ENCODE results near the gene PAM16.

Gene PAM16

GRCh38 chr16:4370570-4371356 lies 19.6 kb upstream of the PAM16 start:
- DNase-seq: no peak

DNA sequence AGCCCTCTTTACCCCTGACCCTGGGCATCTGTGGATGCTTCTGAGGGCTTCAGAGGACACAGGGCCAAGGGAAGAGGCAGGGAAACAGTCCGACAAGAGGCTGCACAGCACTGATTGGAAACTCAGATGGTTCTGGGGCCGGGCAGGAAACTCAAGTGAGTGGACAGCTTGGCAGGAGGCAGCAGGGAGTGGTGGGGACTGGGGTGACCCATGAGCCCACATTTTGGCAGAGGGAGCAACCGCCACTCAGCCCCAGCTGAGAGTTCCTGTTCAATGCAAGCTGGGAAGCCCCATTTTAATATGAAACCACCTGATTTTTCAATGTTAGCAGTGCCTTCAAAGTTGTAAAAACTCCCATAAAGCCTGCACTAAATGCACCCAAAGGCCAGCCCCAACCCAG lies 19.0 kb upstream of the PAM16 start:
- DNase-seq: no peak

DNA sequence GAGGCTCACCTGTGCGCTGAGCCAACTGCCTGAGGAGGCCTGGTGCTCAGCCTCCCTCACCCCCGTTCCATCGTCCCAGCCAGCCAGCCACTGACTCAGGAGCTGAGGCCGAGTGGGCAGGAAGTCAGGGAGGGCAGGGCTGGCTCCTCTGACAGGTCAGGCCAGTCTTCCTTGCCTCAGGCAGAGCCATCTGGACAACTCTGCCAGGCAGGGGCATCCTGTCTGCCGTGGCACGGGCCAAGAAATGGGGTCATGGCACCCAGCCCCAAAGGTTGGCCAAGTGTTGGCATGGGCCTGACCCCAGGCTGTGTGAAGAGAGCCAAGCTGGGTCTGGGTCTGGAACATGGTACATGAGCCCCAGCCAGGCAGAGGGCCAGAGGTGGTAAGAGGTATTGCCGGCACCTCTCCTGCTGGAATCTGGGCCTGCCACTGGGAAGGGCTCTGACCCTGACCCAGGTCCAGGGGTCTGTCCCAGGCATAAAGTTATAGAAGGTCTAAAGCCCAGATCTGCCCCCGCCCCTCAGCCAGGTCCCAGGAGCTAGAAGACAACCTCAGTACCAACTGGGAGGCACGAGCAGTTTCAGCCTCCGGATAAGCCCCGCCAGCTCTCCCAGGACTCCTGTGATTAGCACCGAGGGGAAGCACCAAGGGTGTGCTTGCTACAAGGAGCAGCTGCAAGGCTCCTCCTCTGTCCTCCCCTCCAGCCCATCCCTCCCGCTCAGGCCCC lies 18.0 kb upstream of the PAM16 start:
- DNase-seq: no peak

- no peak for DNase-seq
These were observed 16.3 kb upstream of the PAM16 start for GRCh38 chr16:4367393-4367856.

DNA sequence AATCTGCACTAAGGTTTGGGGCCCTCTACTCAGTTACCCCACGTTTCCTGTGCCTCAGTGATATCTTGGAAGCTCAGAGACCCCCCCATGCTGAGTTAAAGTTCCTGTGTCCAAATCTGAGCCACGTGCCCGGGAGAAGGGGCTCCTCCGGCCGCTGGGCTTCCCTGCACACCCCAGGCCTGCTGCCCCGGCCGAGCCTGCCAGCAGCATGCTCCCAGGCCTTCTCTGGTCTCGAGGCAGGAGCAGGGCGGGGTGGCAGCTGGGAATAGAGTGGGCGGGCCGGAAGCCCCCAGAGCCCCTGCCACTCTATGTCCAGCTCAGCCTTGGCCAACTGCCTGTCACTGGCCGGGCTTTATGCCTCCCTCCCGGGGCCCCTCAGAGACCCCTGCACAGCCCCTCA lies 14.9 kb upstream of the PAM16 start:
- DNase-seq: no peak

GRCh38 chr16:4365615-4366014 lies 14.5 kb upstream of the PAM16 start:
- DNase-seq: no peak

- no peak for DNase-seq
These were observed 13.9 kb upstream of the PAM16 start for GRCh38 chr16:4365014-4365406.

- DNase-seq: no peak
These were observed 13.3 kb upstream of the PAM16 start for GRCh38 chr16:4364196-4365013.

DNA sequence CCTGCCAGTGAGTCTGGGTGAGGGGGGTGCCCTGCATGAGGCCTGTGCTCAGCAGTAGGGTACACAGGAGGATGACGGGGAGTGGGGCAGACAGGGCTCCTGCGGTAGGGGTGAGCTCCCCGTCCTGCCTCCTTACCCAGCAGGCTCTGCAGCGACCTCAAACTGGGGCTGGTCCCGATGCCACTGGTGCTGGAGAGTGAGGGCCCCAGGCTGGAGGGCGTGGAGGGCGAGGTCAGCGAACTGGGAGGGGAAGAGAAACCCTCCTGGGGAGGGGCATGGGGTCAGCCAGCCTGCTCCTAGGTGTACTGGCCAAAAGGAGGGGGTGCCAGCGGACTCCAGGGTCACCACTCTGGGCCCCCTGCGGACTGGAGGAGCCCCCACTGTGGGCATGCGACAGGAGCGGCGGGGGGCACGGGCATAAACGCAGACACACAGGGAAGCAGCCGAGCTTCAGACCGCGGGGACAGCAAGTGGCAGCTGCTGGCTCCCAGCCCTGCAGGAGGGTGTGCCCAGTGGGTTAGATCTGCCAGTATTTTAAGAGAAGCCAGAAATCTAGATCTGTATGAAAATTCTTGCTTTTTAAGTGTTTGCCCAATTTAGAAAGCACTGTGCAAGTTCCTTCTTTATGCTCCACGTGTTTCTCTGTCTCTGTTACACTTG lies 11.5 kb upstream of the PAM16 start:
- no peak for DNase-seq

DNA sequence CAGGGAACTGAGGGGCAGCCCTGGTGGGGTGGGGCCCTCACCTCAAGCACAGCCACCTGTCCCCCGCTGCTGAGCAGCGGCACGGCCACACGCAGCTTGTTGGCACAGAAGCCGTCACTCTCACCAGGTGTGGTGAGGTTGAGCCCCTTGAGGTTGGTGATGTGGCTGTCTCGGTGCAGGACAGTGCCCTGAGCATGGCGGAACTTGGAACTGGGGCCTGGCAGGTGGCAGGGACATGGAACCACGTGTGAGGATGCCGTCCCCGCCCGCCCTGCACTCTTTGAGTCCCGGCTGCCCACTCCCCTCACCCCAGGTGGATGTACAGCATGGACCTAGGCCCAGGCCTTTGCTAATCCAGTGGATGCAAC lies 10.8 kb upstream of the PAM16 start:
- DNase-seq: no peak

- no peak for DNase-seq
These were observed 10.2 kb upstream of the PAM16 start for GRCh38 chr16:4361033-4361943.

GRCh38 chr16:4360538-4361021 lies 9.5 kb upstream of the PAM16 start:
- DNase-seq: peak in 1 of 2 experiments; percentile 60

- DNase-seq: no peak
These were observed 8.8 kb upstream of the PAM16 start for GRCh38 chr16:4359914-4360313.

GRCh38 chr16:4358831-4359561 lies 7.9 kb upstream of the PAM16 start:
- peak in 1 of 2 experiments; percentile 59 for DNase-seq

GRCh38 chr16:4358236-4358635 lies 7.1 kb upstream of the PAM16 start:
- DNase-seq: no peak

DNA sequence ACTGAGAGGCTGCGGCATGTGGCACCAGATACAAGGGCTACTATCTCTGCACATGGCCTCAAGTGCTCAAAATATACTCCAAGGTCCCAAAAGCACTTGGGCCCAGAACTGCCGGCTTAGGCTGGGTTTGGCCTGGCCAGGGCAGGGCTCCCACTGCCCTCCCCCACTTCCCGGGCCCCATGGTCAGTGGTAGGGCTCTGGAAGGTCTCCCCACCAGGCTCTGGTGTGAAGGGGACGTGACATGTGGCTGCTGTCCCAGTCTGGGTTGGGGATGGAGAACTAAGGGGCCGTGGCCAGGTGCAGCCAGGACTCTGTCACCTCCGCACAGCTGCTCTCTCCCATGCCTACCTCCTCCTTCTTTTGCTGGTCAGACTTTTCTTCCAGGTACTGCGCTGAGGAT lies 5.7 kb upstream of the PAM16 start:
- no peak for DNase-seq

GRCh38 chr16:4354512-4355409 lies 3.6 kb upstream of the PAM16 start:
- no peak for DNase-seq

DNA sequence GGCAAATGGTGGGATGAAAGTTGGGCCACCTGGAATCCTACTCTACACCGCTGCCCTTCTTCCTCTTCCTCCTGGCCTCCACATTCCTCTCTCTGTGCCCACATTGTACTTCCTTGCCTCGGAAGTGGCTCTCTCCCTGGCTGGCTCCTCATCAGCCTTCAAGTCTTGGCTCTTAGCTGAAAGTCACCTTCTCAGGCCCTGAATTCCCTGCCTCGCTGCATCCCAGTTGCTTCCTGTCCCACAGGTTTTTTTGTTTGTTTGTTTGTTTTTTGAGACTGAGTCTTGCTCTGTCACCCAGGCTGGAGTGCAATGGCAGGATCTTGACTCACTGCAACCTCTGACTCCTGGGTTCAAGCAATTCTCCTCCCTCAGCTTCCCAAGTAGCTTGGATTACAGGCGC lies 2.6 kb upstream of the PAM16 start:
- DNase-seq: no peak

DNA sequence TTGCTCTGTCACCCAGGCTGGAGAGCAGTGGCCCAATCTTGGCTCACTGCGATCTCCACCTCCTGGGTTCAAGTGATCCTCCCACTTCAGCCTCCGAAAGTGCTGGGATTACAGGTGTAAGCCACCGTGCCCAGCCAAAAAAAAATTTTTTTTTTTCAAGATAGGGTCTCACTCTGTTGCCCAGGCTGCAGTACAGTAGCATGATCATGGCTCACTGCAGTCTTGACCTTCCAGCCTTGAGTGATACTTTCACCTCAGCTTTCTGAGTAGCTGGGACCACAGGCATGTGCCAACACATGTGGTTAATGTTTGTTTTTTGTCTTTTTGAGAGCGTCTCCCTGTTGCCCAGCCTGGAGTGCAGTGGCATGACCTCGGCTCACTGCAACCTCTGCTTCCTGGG lies 1.7 kb upstream of the PAM16 start:
- no peak for DNase-seq

GRCh38 chr16:4351880-4352279 lies 759 bp upstream of the PAM16 start:
- DNase-seq: no peak
